Erythroblast (primary cell): ENCODE results near the gene PPP2R1B.

Source experiments
- GATA1 ChIP-seq: IDR thresholded peaks from 2 replicates; pipeline ENCODE4 v1.6.1; 2011; ENCODE audit warnings: low read depth, mild to moderate bottlenecking, control low read depth, low read length, moderate library complexity
- POLR2A ChIP-seq: IDR thresholded peaks from 2 replicates; pipeline ENCODE4 v1.6.1; 2011; ENCODE audit warnings: mild to moderate bottlenecking, low read length

GRCh38 chr11:111719379-111719778 lies 46.8 kb downstream of the PPP2R1B start:
- TF ChIP-seq POLR2A (no peak), GATA1 (no peak)
